GM19463 (cell line): ENCODE measurements around the gene APLF.
"Not testable (repeated sequence)": the region's sequence is repeated elsewhere in the genome, so short reads cannot be mapped to it uniquely, and the experiment has no call there.

Source experiments
- ATAC-seq: cut with Tn5 transposase; IDR thresholded peaks from one replicate; pipeline ENCODE4 v1.9.1; 2021; ENCODE audit warnings: mild to moderate bottlenecking, moderate library complexity; ENCODE audit not compliant: unreplicated experiment

Gene APLF

GRCh38 chr2:68438455-68439303 lies 28.7 kb upstream of the APLF start:
- ATAC-seq, result no peak

- ATAC-seq, result peak; percentile 99
Observed at GRCh38 chr2:68441179-68441993, 26.0 kb upstream of the APLF start.

- ATAC-seq, result no peak
Observed at GRCh38 chr2:68441994-68442322, 25.4 kb upstream of the APLF start.

- ATAC-seq, result not testable (repeated sequence)
Observed at GRCh38 chr2:68446425-68446824, 21.0 kb upstream of the APLF start.

GRCh38 chr2:68447118-68447517 lies 20.3 kb upstream of the APLF start:
- no peak for ATAC-seq

GRCh38 chr2:68448671-68449653 lies 18.4 kb upstream of the APLF start:
- no peak for ATAC-seq

- ATAC-seq, result no peak
Observed at GRCh38 chr2:68452158-68452900, 15.1 kb upstream of the APLF start.

- no peak for ATAC-seq
Observed at GRCh38 chr2:68453761-68454360, 13.5 kb upstream of the APLF start.

GRCh38 chr2:68454719-68455118 lies 12.7 kb upstream of the APLF start:
- no peak for ATAC-seq

GRCh38 chr2:68456198-68456597 lies 11.2 kb upstream of the APLF start:
- ATAC-seq, result no peak

- no peak for ATAC-seq
Observed at GRCh38 chr2:68458981-68459380, 8.4 kb upstream of the APLF start.

GRCh38 chr2:68463287-68463877 lies 4.0 kb upstream of the APLF start:
- ATAC-seq, result no peak

GRCh38 chr2:68464651-68465050 lies 2.7 kb upstream of the APLF start:
- ATAC-seq, result no peak

- ATAC-seq, result no peak
Observed at GRCh38 chr2:68465081-68465916, 2.1 kb upstream of the APLF start.

GRCh38 chr2:68466361-68466777 lies 1.0 kb upstream of the APLF start:
- ATAC-seq, result no peak

GRCh38 chr2:68466778-68467076 lies 658 bp upstream of the APLF start:
- ATAC-seq, result peak; percentile 22

GRCh38 chr2:68468801-68469200 lies 1.4 kb downstream of the APLF start:
- no peak for ATAC-seq

GRCh38 chr2:68469935-68470334 lies 2.5 kb downstream of the APLF start:
- ATAC-seq, result no peak

GRCh38 chr2:68471385-68471784 lies 4.0 kb downstream of the APLF start:
- ATAC-seq, result no peak
